Chondrocyte (in vitro differentiated cells): ENCODE measurements around the gene CCNC. TPM values are rescaled to one million over a fixed set of nuclear protein-coding genes. Genes with fewer than 3 reads are reported as not detected.

Source experiments
- DNase-seq: peaks from one replicate; pipeline ENCODE4 v3.0.0; 2021; ENCODE audit warnings: mixed read lengths, low spot score
- H3K27ac Mint-ChIP-seq: one replicate; pipeline ENCODE4 v1.8.0; 2021; ENCODE audit warnings: mild to moderate bottlenecking, moderate library complexity, mixed read lengths; ENCODE audit not compliant: unreplicated experiment
- H3K27me3 Mint-ChIP-seq: 2 replicates; pipeline ENCODE4 v1.8.0; 2021; ENCODE audit warnings: low read depth, mixed read lengths
- H3K36me3 Mint-ChIP-seq: 2 replicates; pipeline ENCODE4 v1.8.0; 2021; ENCODE audit warnings: low read depth, mixed read lengths
- H3K4me1 Mint-ChIP-seq: 2 replicates; pipeline ENCODE4 v1.8.0; 2021; ENCODE audit warnings: low read depth, mild to moderate bottlenecking, mixed read lengths
- H3K4me3 Mint-ChIP-seq: one replicate; pipeline ENCODE4 v1.8.0; 2021; ENCODE audit warnings: mild to moderate bottlenecking, moderate library complexity, mixed read lengths; ENCODE audit not compliant: unreplicated experiment
- H3K9me3 Mint-ChIP-seq: 2 replicates; pipeline ENCODE4 v1.8.0; 2021; ENCODE audit warnings: low read depth, mixed read lengths
- total RNA-seq: library from RNA; stranded (reverse); gene quantifications from 3 replicates; pipeline ENCODE4 v1.2.1, GENCODE V29; 2021
- TF ChIP-seq, protein P1 (sequence below): fragments of 200-600 bp; sonication (generic); IDR thresholded peaks from 2 replicates; pipeline ENCODE4 v1.5.0; 2021; ENCODE audit warnings: antibody characterized with exemption, mild to moderate bottlenecking, moderate library complexity

Gene CCNC
- total RNA-seq, 1 donor from 2014 or later = 35.5 TPM

DNA sequence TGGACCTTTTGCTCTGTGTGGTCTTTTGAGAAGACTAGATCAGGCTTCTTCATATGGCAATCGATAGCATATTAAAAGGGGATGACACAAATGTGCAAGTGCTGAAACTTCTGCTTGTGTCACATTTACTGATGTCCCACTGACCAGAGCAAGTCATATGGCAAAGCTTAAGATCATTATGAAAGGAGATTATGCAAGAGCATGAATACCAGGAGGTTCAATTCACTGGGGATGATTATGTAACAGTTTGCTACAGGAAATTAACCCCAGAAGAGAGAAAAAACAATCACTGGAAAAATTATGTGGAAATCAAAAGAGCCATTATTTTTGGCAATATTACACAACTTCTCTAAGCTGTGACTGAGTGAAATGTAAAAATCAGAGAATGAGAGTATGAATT lies 24.4 kb upstream of the CCNC start:
- Mint-ChIP-seq H3K9me3 (peaks cover 6% of the 10 kb centered on the region), H3K4me1 (peaks cover 19% of the 10 kb centered on the region), H3K4me3 (no peak overlapping the region)

DNA sequence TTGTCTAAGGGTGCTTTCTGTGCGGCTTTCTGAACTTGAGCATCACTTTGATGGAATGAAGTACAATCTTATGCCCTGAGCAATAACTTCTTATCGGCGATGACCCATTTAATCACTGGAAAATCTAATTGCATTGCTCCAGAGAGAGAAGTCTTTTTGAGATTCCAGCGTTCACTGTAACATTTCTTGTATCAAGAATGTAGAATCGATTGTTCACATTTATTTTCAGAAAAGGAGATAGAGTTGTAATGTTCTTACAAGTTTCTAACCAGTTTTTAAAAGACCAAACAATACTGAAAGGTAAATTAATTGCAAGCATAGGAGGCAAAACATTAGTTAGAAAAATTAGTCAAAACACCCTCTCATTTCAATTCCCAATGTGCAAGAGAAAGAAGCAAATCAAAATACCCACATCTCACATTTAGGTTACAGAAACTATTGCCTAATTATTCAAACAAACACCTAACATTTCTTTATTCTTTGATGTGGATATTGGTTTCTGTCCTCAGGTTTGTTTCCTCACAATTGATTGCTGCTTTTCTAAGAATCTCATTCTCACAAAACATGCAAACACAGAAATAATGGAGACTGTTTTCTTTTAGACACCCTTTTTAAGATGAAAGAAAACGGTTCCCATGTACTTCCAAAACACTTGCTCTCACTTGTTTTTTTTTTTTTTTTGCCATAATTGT lies 23.4 kb upstream of the CCNC start:
- H3K4me1 Mint-ChIP-seq = peaks cover 19% of the 10 kb centered on the region
- H3K27me3 Mint-ChIP-seq = peaks cover 75% of the 10 kb centered on the region
- H3K4me3 Mint-ChIP-seq = no peak overlapping the region
- DNase-seq = no peak
- peaks cover 6% of the 10 kb centered on the region for H3K9me3 Mint-ChIP-seq
- no peak overlapping the region for H3K27ac Mint-ChIP-seq
- peaks cover 2% of the 10 kb centered on the region for H3K36me3 Mint-ChIP-seq
- TF ChIP-seq, protein P1, sequence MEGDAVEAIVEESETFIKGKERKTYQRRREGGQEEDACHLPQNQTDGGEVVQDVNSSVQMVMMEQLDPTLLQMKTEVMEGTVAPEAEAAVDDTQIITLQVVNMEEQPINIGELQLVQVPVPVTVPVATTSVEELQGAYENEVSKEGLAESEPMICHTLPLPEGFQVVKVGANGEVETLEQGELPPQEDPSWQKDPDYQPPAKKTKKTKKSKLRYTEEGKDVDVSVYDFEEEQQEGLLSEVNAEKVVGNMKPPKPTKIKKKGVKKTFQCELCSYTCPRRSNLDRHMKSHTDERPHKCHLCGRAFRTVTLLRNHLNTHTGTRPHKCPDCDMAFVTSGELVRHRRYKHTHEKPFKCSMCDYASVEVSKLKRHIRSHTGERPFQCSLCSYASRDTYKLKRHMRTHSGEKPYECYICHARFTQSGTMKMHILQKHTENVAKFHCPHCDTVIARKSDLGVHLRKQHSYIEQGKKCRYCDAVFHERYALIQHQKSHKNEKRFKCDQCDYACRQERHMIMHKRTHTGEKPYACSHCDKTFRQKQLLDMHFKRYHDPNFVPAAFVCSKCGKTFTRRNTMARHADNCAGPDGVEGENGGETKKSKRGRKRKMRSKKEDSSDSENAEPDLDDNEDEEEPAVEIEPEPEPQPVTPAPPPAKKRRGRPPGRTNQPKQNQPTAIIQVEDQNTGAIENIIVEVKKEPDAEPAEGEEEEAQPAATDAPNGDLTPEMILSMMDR = no peak

More for the DNA sequence above, 24.4 kb upstream of the CCNC start:
- TF ChIP-seq, protein P1 = no peak
- no peak for DNase-seq
- peaks cover 2% of the 10 kb centered on the region for H3K36me3 Mint-ChIP-seq
- H3K27ac Mint-ChIP-seq = no peak overlapping the region
- peaks cover 83% of the 10 kb centered on the region for H3K27me3 Mint-ChIP-seq

DNA sequence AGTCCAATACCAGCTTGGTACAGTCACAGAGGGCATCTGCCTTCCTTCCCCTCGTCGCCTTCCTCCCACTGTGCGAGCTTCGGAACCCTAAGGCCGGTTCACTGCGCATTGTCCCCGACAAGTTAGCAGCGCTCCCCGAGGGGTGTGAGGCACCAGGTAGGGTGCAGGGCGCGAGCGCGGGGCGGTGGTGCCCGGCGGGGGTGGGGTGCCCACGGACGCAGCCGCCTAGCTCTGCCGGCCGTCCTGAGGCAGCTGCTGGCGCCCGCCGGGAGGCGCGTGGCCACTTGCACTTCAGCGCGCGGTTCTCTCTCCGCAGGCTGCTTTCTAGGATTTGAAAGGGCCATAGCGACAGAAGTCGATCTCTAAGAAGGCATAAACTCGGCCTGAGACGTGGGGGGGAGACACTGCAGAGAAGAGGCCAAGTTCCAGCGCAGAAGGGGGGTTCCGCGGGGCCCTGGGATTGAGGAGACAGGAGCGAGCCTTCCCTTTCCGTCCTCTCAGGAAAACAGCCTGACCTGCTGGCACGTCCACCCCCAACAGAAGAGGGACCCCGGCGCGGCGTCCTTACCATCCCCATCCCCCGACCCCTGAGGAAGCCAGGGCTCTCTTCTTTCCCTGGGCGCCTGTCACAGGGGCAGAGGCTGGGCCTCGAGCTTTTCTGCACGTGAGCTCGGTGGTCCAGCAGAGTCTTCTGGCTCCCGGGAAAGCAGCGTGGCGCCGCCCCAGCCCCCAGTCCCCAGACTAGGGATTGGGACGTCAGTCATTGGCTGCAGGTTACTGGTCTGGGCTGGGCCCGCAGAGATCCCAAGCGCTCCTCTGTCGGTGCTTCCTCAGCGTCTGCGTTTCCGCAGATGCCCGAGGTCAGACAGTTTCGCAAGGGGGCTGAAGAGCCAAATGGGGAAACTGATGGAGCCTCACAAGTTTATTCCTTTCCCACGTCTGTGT lies 22.5 kb upstream of the CCNC start:
- DNase-seq = no peak
- Mint-ChIP-seq H3K9me3 (peaks cover 4% of the 10 kb centered on the region), H3K4me1 (peaks cover 19% of the 10 kb centered on the region), H3K36me3 (peaks cover 2% of the 10 kb centered on the region), H3K27me3 (peaks cover 70% of the 10 kb centered on the region), H3K27ac (no peak overlapping the region), H3K4me3 (no peak overlapping the region)
- TF ChIP-seq, protein P1 = peak; percentile 10

DNA sequence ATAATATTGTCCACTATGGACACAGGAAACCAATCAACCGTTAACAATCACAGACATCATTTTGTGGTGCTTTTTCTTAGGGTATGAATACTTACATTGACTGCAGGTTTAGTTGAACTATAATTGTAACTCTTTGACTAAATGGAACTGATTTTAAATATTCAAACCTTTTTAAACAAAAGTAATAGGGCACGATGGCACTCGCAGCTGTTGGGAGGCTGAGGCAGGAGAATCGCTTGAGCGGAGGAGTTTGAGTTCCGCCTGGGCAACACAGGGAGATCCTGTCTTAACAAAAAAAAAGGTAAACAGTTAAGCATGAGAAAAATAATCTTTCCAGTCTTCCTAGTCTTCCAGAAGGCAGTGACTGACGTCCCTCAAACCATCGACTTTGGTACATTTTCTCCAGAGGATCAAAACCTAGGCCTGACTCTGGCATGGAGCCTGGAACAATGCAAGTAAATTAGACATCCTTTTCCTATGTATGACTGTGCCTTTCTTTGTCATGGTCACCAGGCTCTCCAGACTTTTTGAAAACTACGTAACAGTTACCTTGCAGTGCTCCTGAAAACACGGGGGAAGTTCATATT lies 21.5 kb upstream of the CCNC start:
- Mint-ChIP-seq H3K4me1 (peaks cover 19% of the 10 kb centered on the region), H3K36me3 (no peaks in the 10 kb centered on the region), H3K27me3 (peaks cover 72% of the 10 kb centered on the region), H3K9me3 (no peaks in the 10 kb centered on the region), H3K27ac (no peak overlapping the region), H3K4me3 (peak overlapping the region; percentile 78)
- TF ChIP-seq, protein P1 = no peak
- no peak for DNase-seq

DNA sequence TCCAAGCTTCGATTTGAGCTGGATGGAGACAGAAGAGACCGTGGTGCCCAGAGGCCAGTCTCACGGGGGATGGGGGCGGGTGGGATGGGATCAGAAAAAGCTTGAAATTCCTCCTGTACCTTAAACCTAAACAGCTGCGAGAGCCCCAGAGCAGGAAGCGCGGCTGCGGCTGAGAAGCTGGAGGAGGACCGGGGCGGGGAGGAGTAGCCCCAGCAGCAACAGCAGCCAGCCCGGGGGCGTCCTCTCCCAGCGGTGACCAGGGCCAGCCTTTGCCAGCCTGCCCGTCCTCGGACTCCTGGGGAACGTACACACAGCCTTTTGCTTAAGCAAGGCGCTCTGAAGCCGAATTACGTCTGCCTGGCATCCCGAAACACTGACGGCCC lies 20.8 kb upstream of the CCNC start:
- Mint-ChIP-seq H3K27ac (no peak overlapping the region), H3K4me3 (peak overlapping the region; percentile 78), H3K36me3 (no peaks in the 10 kb centered on the region), H3K4me1 (peaks cover 19% of the 10 kb centered on the region), H3K9me3 (no peaks in the 10 kb centered on the region), H3K27me3 (peaks cover 73% of the 10 kb centered on the region)
- DNase-seq = no peak
- TF ChIP-seq, protein P1 = no peak
